T-helper 9 cell (primary cell): Measurements from ENCODE around the gene DCLRE1C.
"Not testable (repeated sequence)": the region's sequence is repeated elsewhere in the genome, so short reads cannot be mapped to it uniquely, and the experiment has no call there.

Source experiments
- DNase-seq: peaks from one replicate; pipeline ENCODE4 v3.0.0-alpha.2; 2020

The DCLRE1C gene

GRCh38 chr10:14879124-14879927 lies 74.6 kb downstream of the DCLRE1C start:
- DNase-seq, result peak; percentile 29

GRCh38 chr10:14878266-14879123 lies 75.4 kb downstream of the DCLRE1C start, which contains the start of gene SUV39H2:
Gene SUV39H2, plus strand, starts transcription at chr10:14878866. Its CDS starts 23 bp downstream, at chr10:14878889.
- peak; percentile 85 for DNase-seq

GRCh38 chr10:14876764-14877163 lies 77.1 kb downstream of the DCLRE1C start:
- DNase-seq, result no peak

GRCh38 chr10:14875941-14876340 lies 78.0 kb downstream of the DCLRE1C start:
- DNase-seq, result no peak

- no peak for DNase-seq
Measured at GRCh38 chr10:14873090-14873760, 80.7 kb downstream of the DCLRE1C start.

GRCh38 chr10:14864871-14865270 lies 89.0 kb downstream of the DCLRE1C start:
- DNase-seq, result not testable (repeated sequence)

- DNase-seq, result not testable (repeated sequence)
Measured at GRCh38 chr10:14864466-14864865, 89.4 kb downstream of the DCLRE1C start.

GRCh38 chr10:14860791-14861190 lies 93.1 kb downstream of the DCLRE1C start:
- no peak for DNase-seq

- DNase-seq, result no peak
Measured at GRCh38 chr10:14859775-14860174, 94.1 kb downstream of the DCLRE1C start.

GRCh38 chr10:14859043-14859442 lies 94.9 kb downstream of the DCLRE1C start:
- no peak for DNase-seq

- DNase-seq, result no peak
Measured at GRCh38 chr10:14858338-14858960, 95.4 kb downstream of the DCLRE1C start.

GRCh38 chr10:14855453-14855852 lies 98.4 kb downstream of the DCLRE1C start:
- no peak for DNase-seq

- no peak for DNase-seq
Measured at GRCh38 chr10:14852236-14852635, 101.7 kb downstream of the DCLRE1C start.
